Measurements from ENCODE around the gene GAD2. TPM values are rescaled to one million over a fixed set of nuclear protein-coding genes. Genes with fewer than 3 reads are reported as not detected.
A peak's percentile ranks its signal among the peaks of the same experiment; 100 is the strongest.

The GAD2 gene
- total RNA-seq, 2 donors from 2014 or later, result not detected

DNA sequence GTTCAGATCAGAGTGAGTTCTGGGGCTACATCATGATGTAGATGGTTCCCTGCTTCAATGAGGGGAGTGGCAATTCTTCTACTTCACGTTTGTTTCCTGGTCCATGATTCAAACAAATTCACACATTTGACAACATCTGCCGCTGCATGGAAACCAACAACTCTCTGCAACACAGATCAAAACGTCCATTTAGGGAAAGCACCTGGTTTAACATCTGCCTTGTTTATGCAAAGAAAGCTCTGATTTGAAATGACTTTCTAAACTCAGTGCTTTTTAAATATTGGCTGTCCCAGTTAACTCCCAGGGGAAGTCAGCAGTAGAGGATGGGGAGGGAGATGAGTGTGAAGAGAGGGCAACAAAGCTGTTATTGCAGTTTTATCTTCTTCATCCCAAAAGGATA, 93.8 kb downstream of the GAD2 start:
- Mint-ChIP-seq H3K4me3 (no peak overlapping the region), H3K4me1 (ENCODE audit: low read depth in 2 of 2) (no peaks in the 10 kb centered on the region), H3K36me3 (no peaks in the 10 kb centered on the region), H3K27ac (no peak overlapping the region), H3K27me3 (peaks cover 36 to 37% of the 10 kb centered on the region in 2 donors), H3K9me3 (no peaks in the 10 kb centered on the region)
- ATAC-seq (no peak), DNase-seq (ENCODE audit: low spot score) (no peak)

DNA sequence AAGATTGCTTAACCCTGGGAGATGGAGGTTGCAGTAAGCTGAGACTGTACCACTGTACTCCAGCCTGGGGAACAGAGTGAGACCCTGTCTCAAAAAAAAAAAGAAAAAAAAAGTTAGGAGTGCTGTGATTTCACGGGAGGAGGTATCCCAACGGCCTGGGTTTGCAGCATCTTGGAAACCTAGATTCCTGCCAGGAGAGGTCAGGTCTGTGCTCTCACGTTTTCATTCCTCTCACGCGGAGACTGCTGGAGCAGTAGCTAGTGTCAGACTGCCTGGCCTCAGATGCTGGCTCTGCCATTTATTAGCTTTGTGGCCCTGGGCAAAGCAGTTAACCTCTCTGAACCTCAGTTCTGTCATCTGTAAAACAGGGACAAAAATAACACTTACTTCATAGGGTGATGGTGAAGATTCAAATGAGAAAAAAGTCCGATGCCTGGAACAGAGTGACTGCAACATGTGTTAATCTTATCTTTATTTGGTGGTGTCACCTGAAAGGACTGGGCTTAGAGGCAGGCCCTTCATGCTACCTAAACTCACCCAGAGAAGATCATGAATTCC, 94.9 kb downstream of the GAD2 start:
- ATAC-seq (no peak), DNase-seq (ENCODE audit: low spot score) (no peak)
- Mint-ChIP-seq H3K9me3 (no peaks in the 10 kb centered on the region), H3K4me3 (no peak overlapping the region), H3K27ac (no peak overlapping the region), H3K36me3 (no peaks in the 10 kb centered on the region), H3K27me3 (peaks cover 33 to 35% of the 10 kb centered on the region in 2 donors), H3K4me1 (ENCODE audit: low read depth in 2 of 2) (no peaks in the 10 kb centered on the region)

DNA sequence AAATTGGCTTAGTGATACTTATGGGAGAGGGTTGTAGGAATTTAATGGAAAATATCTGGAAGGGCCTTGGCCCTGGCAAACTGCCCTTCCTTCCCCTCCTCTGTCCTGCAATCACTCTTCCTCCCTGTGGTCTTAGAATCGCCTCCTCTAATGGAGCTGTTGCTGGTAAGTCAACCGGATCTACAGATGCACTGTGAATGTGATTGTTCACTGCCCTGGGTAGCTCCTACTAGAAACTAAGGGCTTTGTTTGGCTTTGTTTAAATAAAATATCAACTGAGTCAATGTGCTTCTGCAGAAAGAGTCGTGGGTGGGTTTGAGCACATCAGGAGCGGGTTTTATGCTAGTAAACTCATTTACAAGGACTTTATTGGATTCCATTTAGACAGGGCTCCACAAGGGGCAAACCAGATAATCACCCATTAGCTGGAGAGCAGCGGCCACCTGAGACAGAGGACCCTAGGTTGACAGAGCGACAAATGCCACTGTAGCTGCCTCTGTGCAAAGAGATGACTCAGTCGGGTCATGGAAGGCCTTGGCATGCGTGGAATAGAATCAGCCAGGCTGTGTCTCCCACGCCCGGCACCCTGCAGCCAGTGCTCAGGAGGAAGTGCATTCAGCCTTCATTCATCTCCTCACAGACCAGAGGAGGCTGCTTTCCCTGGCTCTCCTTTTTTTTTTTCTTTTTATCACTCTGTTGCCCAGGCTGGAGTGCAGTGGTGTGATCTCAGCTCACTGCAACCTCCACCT, 97.9 kb downstream of the GAD2 start:
- H3K9me3 Mint-ChIP-seq, result no peaks in the 10 kb centered on the region
- no peak for ATAC-seq
- H3K4me1 Mint-ChIP-seq (ENCODE audit: low read depth in 2 of 2), result no peaks in the 10 kb centered on the region
- H3K27ac Mint-ChIP-seq, result no peak overlapping the region
- peaks cover 20 to 23% of the 10 kb centered on the region in 2 donors for H3K27me3 Mint-ChIP-seq
- no peak for DNase-seq (ENCODE audit: low spot score)
- no peak overlapping the region for H3K4me3 Mint-ChIP-seq
- H3K36me3 Mint-ChIP-seq, result no peaks in the 10 kb centered on the region

DNA sequence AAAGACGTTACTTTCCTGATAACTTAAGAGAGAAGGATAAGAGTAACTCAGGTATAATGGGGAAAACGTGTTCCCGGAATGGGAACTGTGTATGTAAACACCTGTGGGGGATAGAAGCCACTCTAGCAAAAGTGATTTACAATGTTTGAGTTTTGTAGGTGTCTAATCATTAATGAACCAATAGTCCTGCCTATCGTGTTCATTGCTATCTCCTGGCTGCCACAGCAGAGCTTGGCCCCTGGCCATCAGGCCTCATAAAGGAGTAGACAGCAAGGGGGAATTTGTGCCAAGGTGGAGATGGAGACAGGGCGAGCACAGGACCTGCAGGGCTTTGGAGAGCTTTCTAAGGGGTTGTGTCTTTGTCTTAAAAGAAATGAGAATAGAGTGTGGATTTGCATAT, 102.1 kb downstream of the GAD2 start:
- H3K36me3 Mint-ChIP-seq, result no peaks in the 10 kb centered on the region
- H3K4me1 Mint-ChIP-seq (ENCODE audit: low read depth in 2 of 2), result no peaks in the 10 kb centered on the region
- H3K4me3 Mint-ChIP-seq, result no peak overlapping the region
- ATAC-seq (no peak), DNase-seq (ENCODE audit: low spot score) (no peak)
- no peaks in the 10 kb centered on the region for H3K9me3 Mint-ChIP-seq
- no peak overlapping the region for H3K27ac Mint-ChIP-seq
- peaks cover 20 to 35% of the 10 kb centered on the region in 2 donors for H3K27me3 Mint-ChIP-seq

DNA sequence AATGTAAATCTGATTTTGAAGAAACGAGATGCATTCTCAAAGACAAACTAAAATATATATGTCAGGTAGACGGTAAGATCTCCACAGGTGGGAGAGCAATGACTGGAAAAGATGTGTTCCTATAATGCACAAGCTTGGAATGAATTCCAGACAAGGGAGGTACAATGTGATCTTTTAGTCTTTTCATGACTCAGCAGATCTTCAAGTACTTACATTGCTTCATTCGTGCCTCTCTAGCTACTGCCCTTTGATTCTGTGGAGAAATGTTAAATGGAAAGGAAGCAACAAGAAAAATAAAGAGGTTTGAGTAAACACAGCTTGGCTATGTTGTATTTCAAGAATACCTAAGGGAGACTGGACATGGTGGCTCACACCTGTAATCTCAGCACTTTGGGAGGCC, 106.6 kb downstream of the GAD2 start:
- peaks cover 16 to 29% of the 10 kb centered on the region in 2 donors for H3K27me3 Mint-ChIP-seq
- ATAC-seq (no peak), DNase-seq (ENCODE audit: low spot score) (no peak)
- H3K4me3 Mint-ChIP-seq, result no peak overlapping the region
- no peaks in the 10 kb centered on the region for H3K9me3 Mint-ChIP-seq
- H3K36me3 Mint-ChIP-seq, result no peaks in the 10 kb centered on the region
- no peaks in the 10 kb centered on the region for H3K4me1 Mint-ChIP-seq (ENCODE audit: low read depth in 2 of 2)
- H3K27ac Mint-ChIP-seq, result no peak overlapping the region

DNA sequence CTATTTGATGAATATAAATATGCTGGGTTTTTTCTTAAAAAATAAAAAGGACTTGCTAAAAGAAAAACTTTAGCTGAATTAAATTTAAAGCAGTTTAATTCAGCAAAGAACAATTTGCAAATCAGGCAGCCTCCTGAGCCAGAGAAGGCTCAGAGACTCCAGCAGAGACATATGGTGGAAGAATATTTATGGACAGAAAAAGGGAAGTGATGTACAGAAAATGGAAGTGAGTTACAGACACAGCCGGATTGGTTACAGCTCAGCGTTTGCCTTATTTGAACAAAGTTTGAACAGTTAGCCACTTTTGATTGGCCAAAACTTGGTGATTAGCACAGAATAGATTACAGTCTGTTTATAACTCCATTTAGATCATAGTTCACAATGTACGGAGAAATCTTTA, 110.3 kb downstream of the GAD2 start:
- no peak overlapping the region for H3K27ac Mint-ChIP-seq
- H3K27me3 Mint-ChIP-seq, result peaks cover 13 to 22% of the 10 kb centered on the region in 2 donors
- H3K4me3 Mint-ChIP-seq, result no peak overlapping the region
- peaks cover 4% of the 10 kb centered on the region in 2 donors for H3K4me1 Mint-ChIP-seq (ENCODE audit: low read depth in 2 of 2)
- DNase-seq (ENCODE audit: low spot score) (no peak), ATAC-seq (no peak)
- no peaks in the 10 kb centered on the region for H3K9me3 Mint-ChIP-seq
- H3K36me3 Mint-ChIP-seq, result no peaks in the 10 kb centered on the region

DNA sequence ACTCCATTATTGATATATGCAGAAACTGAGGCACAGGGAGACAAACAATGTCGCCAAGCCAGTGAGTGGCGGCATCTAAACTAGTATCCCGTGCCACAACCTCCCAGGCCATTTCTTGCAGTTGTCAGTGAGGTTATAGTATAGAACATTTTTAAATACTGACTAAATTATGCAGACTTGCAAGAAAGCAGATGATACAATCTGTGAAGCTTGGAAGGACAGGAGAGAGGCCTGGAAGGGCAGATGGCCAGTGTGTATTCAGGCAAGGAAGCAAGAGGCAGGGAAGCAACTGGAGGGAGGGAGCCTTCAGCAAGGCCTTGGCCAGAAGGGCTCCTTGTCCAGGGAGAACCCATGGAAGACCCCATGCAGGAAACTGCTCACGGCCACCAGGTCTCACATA, 111.2 kb downstream of the GAD2 start:
- peaks cover 8 to 19% of the 10 kb centered on the region in 2 donors for H3K27me3 Mint-ChIP-seq
- no peaks in the 10 kb centered on the region for H3K9me3 Mint-ChIP-seq
- peaks cover 4% of the 10 kb centered on the region in 2 donors for H3K4me1 Mint-ChIP-seq (ENCODE audit: low read depth in 2 of 2)
- DNase-seq (ENCODE audit: low spot score), result no peak
- peak in 1 of 2 donors; percentile 55 for ATAC-seq
- H3K36me3 Mint-ChIP-seq, result no peaks in the 10 kb centered on the region
- H3K4me3 Mint-ChIP-seq, result no peak overlapping the region
- no peak overlapping the region for H3K27ac Mint-ChIP-seq

DNA sequence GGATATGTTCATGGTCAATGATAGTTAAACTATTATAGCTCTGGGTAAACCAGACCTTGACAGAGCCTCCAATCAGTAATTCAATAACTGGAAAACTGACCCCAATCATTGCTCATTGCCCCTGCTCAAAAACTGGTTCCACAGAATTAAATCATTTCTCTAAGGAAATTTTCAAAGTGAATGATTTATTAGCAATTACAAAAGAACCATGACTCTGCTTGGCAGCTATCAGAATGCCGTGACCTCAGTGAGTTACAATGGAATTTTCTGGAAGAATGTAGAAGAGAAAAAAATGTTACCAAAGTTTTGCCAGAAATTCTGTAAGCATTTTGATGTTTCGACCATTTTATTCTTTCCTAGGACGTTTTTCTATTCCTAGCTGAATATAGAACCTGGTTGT, 114.8 kb downstream of the GAD2 start:
- Mint-ChIP-seq H3K27ac (no peak overlapping the region), H3K9me3 (peaks cover 6% of the 10 kb centered on the region), H3K36me3 (peaks cover 7% of the 10 kb centered on the region), H3K4me1 (ENCODE audit: low read depth in 2 of 2) (peaks cover 11 to 13% of the 10 kb centered on the region in 2 donors), H3K27me3 (peaks cover 8 to 12% of the 10 kb centered on the region in 2 donors), H3K4me3 (no peak overlapping the region)
- DNase-seq (ENCODE audit: low spot score) (no peak), ATAC-seq (no peak)

DNA sequence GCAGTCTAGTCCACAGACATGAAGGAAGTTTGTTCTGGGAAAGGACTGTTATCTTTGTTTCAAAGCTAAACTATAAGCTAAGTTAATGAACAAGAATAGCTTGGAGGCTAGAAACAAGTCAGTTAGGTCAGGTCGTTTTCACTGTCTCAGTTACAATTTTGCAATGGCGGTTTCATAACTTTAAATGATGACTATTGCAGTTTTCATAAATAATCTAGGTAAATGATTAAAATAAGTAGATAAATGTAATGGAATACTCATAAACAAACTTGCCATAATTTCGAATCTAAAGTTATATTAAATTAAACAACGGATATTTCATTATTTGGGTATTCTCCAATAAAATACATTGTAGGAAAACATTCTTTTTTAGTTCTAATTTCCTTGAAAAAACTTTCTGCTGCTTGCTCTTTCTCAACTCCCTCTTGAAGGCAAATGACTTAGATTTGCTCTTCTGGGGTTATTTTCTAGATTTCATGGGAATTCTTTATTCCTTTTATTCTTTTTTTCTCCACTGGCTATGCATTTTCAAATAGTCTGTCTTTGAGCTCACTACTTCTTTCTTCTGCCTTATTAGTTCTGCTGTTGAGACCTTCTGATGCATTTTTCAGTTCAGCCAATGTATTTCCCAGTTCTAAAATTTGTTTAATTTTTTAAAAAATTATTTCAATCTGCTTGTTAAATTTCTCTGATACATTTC, 117.8 kb downstream of the GAD2 start:
- no peak overlapping the region for H3K27ac Mint-ChIP-seq
- peaks cover 6% of the 10 kb centered on the region for H3K9me3 Mint-ChIP-seq
- ATAC-seq (no peak), DNase-seq (ENCODE audit: low spot score) (no peak)
- H3K27me3 Mint-ChIP-seq, result peaks cover 0 to 9% of the 10 kb centered on the region in 2 donors
- H3K36me3 Mint-ChIP-seq, result peaks cover 7% of the 10 kb centered on the region
- peaks cover 11 to 13% of the 10 kb centered on the region in 2 donors for H3K4me1 Mint-ChIP-seq (ENCODE audit: low read depth in 2 of 2)
- H3K4me3 Mint-ChIP-seq, result no peak overlapping the region

DNA sequence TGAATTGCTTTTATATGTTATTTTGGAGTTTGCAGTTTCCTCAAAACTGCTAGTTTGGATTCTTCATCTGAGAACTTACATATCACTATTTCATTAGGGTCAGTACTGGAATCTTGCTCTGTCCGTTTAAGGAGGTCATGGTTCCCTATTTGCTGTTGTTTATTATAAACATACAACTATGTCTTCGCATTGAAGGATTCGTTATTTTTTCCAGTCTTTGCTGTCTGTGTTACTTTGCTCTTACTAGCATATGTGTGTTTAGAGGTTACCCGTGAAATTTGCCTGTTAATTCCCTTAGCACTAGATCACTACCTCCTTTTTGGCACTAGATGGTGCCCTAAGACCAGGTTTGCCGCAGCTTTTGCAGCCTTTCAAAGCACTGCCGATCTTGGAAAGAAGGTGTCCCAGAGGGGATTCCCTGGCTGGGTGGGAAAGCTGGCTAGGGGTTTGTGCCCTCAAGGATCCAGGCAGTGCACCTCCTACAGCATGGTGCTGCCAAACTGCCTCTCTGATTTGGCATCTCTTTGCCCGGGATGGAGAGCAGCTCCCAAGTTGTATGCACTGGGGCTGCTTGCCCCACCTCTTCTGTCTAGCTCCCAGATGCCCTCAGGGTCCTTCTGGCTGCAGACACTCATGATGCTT, 118.5 kb downstream of the GAD2 start:
- H3K4me3 Mint-ChIP-seq, result peak overlapping the region; percentile 84
- DNase-seq (ENCODE audit: low spot score) (peak; percentile 79), ATAC-seq (peak; percentile 84 to 87)
- peak overlapping the region; percentile 70 to 72 for H3K27ac Mint-ChIP-seq
- H3K27me3 Mint-ChIP-seq, result peaks cover 0 to 5% of the 10 kb centered on the region in 2 donors
- peaks cover 6% of the 10 kb centered on the region for H3K9me3 Mint-ChIP-seq
- H3K36me3 Mint-ChIP-seq, result peaks cover 7% of the 10 kb centered on the region
- peaks cover 7 to 9% of the 10 kb centered on the region in 2 donors for H3K4me1 Mint-ChIP-seq (ENCODE audit: low read depth in 2 of 2)

DNA sequence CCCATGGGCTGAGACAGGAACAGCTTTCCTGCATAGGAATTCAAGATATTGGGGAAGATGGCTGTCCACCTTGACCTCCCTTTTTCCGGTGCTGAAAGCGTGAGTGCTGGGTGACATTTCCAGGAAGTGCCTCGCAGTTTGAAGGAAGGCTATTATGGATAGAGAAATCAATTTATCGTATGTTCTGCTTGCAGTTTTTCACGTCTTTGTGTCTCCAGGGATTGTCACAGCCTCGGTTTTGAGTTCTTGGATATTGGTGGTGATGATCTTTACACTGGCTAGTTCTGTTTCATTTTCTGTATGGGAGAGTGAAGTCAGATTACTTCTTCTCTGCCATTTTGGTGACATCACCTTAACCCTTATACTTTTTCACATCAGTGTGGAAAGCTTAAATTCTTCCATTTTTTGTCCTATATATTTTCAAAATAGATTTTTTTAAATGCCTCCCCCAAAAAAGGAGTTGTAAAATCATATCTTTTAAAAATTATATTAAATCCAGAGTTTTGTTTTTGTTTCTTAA, 119.1 kb downstream of the GAD2 start:
- Mint-ChIP-seq H3K4me3 (peak overlapping the region; percentile 84), H3K27ac (peak overlapping the region; percentile 70 to 72), H3K9me3 (peaks cover 6% of the 10 kb centered on the region), H3K36me3 (peaks cover 7% of the 10 kb centered on the region), H3K27me3 (peaks cover 0 to 5% of the 10 kb centered on the region in 2 donors), H3K4me1 (ENCODE audit: low read depth in 2 of 2) (peaks cover 7 to 9% of the 10 kb centered on the region in 2 donors)
- ATAC-seq, result peak in 1 of 2 donors; percentile 66
- DNase-seq (ENCODE audit: low spot score), result no peak

DNA sequence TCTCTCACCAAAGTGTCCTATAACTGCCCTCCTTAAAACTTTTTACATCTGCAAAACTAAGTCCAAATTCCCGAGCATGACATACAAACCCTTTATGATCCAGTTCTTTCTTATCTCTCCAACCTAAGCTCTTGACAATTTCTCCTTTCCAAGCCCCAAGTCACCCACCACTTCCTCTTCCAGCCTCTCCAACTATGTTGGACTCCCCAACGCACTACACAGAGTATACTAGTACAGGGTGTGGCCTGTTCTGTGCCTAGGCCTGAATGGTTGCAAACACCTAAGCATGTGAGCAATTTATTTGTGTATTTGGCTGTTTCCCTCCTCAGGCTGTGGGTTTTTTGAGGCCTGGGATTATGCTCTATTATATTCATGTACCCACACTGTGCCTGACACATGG, 120.4 kb downstream of the GAD2 start:
- Mint-ChIP-seq H3K36me3 (peaks cover 7% of the 10 kb centered on the region), H3K4me3 (no peak overlapping the region), H3K4me1 (ENCODE audit: low read depth in 2 of 2) (peaks cover 16 to 17% of the 10 kb centered on the region in 2 donors), H3K27ac (no peak overlapping the region), H3K27me3 (peaks cover 0 to 9% of the 10 kb centered on the region in 2 donors), H3K9me3 (peaks cover 6% of the 10 kb centered on the region)
- DNase-seq (ENCODE audit: low spot score) (no peak), ATAC-seq (no peak)

DNA sequence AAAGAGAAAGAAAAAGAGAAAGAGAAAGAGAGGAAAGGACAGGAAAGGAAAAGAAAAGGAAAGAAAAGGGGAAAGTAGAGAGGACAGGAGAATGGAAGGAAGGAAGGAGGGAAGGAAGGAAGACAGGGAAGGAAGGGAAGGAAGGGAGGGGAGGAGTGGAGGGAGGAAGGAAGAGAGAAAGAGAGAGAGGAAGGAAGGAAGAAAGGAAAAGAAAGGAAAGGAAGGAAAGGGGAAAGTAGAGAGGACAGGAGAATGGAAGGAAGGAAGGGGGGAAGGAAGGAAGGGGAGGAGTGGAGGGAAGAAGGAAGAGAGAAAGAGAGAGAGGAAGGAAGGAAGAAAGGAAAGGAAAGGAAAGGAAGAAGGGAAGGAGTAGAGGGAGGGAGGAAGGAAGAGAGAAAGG, 125.1 kb downstream of the GAD2 start:
- no peaks in the 10 kb centered on the region for H3K36me3 Mint-ChIP-seq
- H3K27me3 Mint-ChIP-seq, result peaks cover 2 to 9% of the 10 kb centered on the region in 2 donors
- H3K27ac Mint-ChIP-seq, result peak overlapping the region; percentile 28 to 86
- no peak for ATAC-seq
- peak overlapping the region; percentile 55 for H3K4me3 Mint-ChIP-seq
- H3K4me1 Mint-ChIP-seq (ENCODE audit: low read depth in 2 of 2), result peaks cover 8 to 11% of the 10 kb centered on the region in 2 donors
- DNase-seq (ENCODE audit: low spot score), result no peak
- no peaks in the 10 kb centered on the region for H3K9me3 Mint-ChIP-seq
